Caco-2 (cell line): Measurements from ENCODE around the gene NSDHL. TPM values are rescaled to one million over a fixed set of nuclear protein-coding genes. Genes with fewer than 3 reads are reported as not detected.

ENCODE experiments used
- BruUV-seq: library from RNA; stranded (reverse); fragments of 400-500 nt; replicated peaks from 2 replicates; lab custom pipeline; 2021; lab: Mats Ljungman, UMichigan
- CTCF ChIA-PET: fragments of 300-600 bp; sonication (Branson Sonifier 250); formaldehyde crosslinking; loops from one replicate; lab custom pipeline; 2022; ENCODE audit warnings: antibody characterized with exemption; lab: Charles Lee
- POLR2A ChIA-PET: fragments of 300-600 bp; sonication (Branson Sonifier 250); formaldehyde crosslinking; loops from one replicate; lab custom pipeline; 2022; ENCODE audit warnings: antibody characterized with exemption; lab: Charles Lee
- DNase-seq, 2 experiments: peaks; one replicate each; pipeline versions ENCODE4 v3.0.0 to v3.0.0-alpha.2; 2020 to 2022
- H3K27me3 ChIP-seq: replicated peaks from 2 replicates; pipeline ENCODE4 v1.6.0; 2011; ENCODE audit warnings: low read length; ENCODE audit not compliant: control insufficient read depth, insufficient read depth
- H3K36me3 ChIP-seq: 2 replicates; pipeline ENCODE4 v1.5.1; 2011; ENCODE audit warnings: low read length; ENCODE audit not compliant: control insufficient read depth, insufficient read depth
- H3K4me1 ChIP-seq: fragments of 250-450 bp; sonication (Bioruptor Pico); 2 replicates; pipeline ENCODE4 v1.5.1; 2020; ENCODE audit warnings: mild to moderate bottlenecking
- H3K4me3 ChIP-seq: 2 replicates; pipeline ENCODE4 v1.5.1; 2011; ENCODE audit warnings: low read depth, mild to moderate bottlenecking, control low read depth, low read length
- H3K9me3 ChIP-seq: fragments of 250-450 bp; sonication (Bioruptor Pico); 2 replicates; pipeline ENCODE4 v1.5.1; 2020; ENCODE audit warnings: mild to moderate bottlenecking, moderate library complexity
- H3K27ac Mint-ChIP-seq: one replicate; pipeline ENCODE4 v1.8.0; 2022; ENCODE audit warnings: mixed read lengths; ENCODE audit not compliant: unreplicated experiment
- H3K27me3 Mint-ChIP-seq: one replicate; pipeline ENCODE4 v1.8.0; 2022; ENCODE audit warnings: mixed read lengths; ENCODE audit not compliant: insufficient read depth, unreplicated experiment
- H3K36me3 Mint-ChIP-seq: one replicate; pipeline ENCODE4 v1.8.0; 2022; ENCODE audit warnings: mild to moderate bottlenecking, mixed read lengths; ENCODE audit not compliant: insufficient read depth, unreplicated experiment
- H3K4me1 Mint-ChIP-seq: one replicate; pipeline ENCODE4 v1.8.0; 2022; ENCODE audit warnings: low read depth, mixed read lengths; ENCODE audit not compliant: unreplicated experiment
- H3K4me3 Mint-ChIP-seq: one replicate; pipeline ENCODE4 v1.8.0; 2022; ENCODE audit warnings: mild to moderate bottlenecking, moderate library complexity, mixed read lengths; ENCODE audit not compliant: unreplicated experiment
- H3K9me3 Mint-ChIP-seq: one replicate; pipeline ENCODE4 v1.8.0; 2022; ENCODE audit warnings: mixed read lengths; ENCODE audit not compliant: unreplicated experiment
- intact Hi-C: fragments of 100-400 bp; cut with micrococcal nuclease; formaldehyde crosslinking; loops from one replicate; pipeline ENCODE4 v1.10.0; 2022; ENCODE audit not compliant: unreplicated experiment
- total RNA-seq: library from RNA; stranded (reverse); gene quantifications from 2 replicates; pipeline ENCODE4 v1.2.3, GENCODE V29; 2022
- TF ChIP-seq, protein P1 (sequence below), 2 experiments: fragments of 200-600 bp in 1 of 2; IDR thresholded peaks; 1 replicate in 1 of 2; 2 replicates in 1 of 2; pipeline versions ENCODE4 v1.5.1 to v1.8.0; 2011 to 2022; ENCODE audit warnings: antibody characterized with exemption in 1 of 2, control low read depth in 1 of 2, inconsistent platforms in 1 of 2, low read depth in 1 of 2, low read length in 1 of 2, mild to moderate bottlenecking in 1 of 2, moderate library complexity in 1 of 2; ENCODE audit not compliant: insufficient read depth in 1 of 2, severe bottlenecking in 1 of 2, unreplicated experiment in 1 of 2

The NSDHL gene
- total RNA-seq, 1 experiment from 2014 or later = 34.9 TPM

DNA sequence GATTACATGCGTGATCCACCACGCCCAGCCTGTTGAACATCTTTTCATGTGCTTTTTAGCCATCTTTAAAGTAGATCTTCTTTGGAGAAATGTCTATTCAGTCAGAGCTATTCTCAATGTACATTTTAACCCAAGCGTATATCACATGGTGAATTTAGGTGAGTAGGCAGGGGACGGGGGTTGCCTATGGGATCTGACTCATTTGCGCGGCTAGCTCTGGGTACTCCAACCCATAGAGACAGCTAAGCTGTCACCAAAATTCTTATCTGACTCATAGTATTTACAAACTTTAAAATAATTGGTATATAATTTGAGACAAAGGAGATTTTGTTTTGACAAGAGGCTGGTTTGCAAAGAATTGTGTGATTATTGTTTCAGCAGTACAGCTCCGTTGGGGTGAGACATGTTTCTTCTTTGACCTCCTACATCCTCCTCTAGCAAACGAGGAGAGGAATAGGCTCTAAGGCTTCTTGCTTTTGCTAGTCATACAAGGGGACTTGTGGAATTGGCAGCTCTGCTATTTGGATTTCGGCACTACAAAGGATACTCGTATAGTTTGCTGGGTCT, 12.0 kb downstream of the NSDHL start:
- Mint-ChIP-seq H3K27ac (no peak overlapping the region), H3K27me3 (no peaks in the 10 kb centered on the region), H3K4me1 (no peaks in the 10 kb centered on the region), H3K4me3 (no peak overlapping the region), H3K36me3 (no peaks in the 10 kb centered on the region), H3K9me3 (no peaks in the 10 kb centered on the region)
- Histone ChIP-seq H3K27me3 (no peaks in the 10 kb centered on the region), H3K36me3 (no peaks in the 10 kb centered on the region; the same call in 1 of the 2 replicates), H3K4me1 (no peaks in the 10 kb centered on the region), H3K4me3 (no peak overlapping the region), H3K9me3 (no peaks in the 10 kb centered on the region)
- BruUV-seq = no TSS peak
- POLR2A ChIA-PET = no interaction called here
- TF ChIP-seq, protein P1, sequence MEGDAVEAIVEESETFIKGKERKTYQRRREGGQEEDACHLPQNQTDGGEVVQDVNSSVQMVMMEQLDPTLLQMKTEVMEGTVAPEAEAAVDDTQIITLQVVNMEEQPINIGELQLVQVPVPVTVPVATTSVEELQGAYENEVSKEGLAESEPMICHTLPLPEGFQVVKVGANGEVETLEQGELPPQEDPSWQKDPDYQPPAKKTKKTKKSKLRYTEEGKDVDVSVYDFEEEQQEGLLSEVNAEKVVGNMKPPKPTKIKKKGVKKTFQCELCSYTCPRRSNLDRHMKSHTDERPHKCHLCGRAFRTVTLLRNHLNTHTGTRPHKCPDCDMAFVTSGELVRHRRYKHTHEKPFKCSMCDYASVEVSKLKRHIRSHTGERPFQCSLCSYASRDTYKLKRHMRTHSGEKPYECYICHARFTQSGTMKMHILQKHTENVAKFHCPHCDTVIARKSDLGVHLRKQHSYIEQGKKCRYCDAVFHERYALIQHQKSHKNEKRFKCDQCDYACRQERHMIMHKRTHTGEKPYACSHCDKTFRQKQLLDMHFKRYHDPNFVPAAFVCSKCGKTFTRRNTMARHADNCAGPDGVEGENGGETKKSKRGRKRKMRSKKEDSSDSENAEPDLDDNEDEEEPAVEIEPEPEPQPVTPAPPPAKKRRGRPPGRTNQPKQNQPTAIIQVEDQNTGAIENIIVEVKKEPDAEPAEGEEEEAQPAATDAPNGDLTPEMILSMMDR (IDR thresholded peaks at IDR 0.05; ENCODE audit: insufficient read depth in 1 of 2, low read depth in 1 of 2, low read length in 1 of 2, severe bottlenecking in 1 of 2, unreplicated experiment in 1 of 2) = no peak
- CTCF ChIA-PET = no interaction called here
- intact Hi-C loops = no loop called here
- no peak for DNase-seq

DNA sequence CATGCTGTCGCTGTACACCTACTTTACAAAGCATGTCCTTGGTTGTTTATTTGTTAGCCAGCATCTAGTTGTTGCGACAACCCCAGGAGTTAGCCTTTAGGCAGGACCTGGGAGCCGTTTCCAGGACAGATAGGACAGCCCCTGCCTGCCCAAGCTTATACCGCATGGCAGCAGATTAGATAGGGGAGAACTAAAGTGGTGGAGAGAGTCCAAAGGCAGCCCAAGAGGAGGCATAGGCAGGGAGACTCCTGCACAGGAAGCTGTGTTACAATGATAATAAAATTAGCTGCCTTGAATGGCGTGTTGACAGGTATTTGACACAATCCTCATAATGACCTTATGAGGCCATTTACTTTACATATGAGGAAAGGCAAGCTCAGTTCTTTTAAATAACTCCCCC, 13.0 kb downstream of the NSDHL start:
- ChIA-PET CTCF (no interaction called here), POLR2A (no interaction called here)
- intact Hi-C loops = no loop called here
- Mint-ChIP-seq H3K27me3 (no peaks in the 10 kb centered on the region), H3K9me3 (no peaks in the 10 kb centered on the region), H3K27ac (no peak overlapping the region), H3K36me3 (no peaks in the 10 kb centered on the region), H3K4me3 (no peak overlapping the region), H3K4me1 (no peaks in the 10 kb centered on the region)
- no peaks in the 10 kb centered on the region for H3K27me3 ChIP-seq
- TF ChIP-seq, protein P1 (IDR thresholded peaks at IDR 0.05; ENCODE audit: insufficient read depth in 1 of 2, low read depth in 1 of 2, low read length in 1 of 2, severe bottlenecking in 1 of 2, unreplicated experiment in 1 of 2) = no peak
- H3K4me3 ChIP-seq = no peak overlapping the region
- DNase-seq = no peak
- no peaks in the 10 kb centered on the region for H3K9me3 ChIP-seq
- no peaks in the 10 kb centered on the region for H3K4me1 ChIP-seq
- H3K36me3 ChIP-seq = no peaks in the 10 kb centered on the region; the same call in 1 of the 2 replicates
- no TSS peak for BruUV-seq

DNA sequence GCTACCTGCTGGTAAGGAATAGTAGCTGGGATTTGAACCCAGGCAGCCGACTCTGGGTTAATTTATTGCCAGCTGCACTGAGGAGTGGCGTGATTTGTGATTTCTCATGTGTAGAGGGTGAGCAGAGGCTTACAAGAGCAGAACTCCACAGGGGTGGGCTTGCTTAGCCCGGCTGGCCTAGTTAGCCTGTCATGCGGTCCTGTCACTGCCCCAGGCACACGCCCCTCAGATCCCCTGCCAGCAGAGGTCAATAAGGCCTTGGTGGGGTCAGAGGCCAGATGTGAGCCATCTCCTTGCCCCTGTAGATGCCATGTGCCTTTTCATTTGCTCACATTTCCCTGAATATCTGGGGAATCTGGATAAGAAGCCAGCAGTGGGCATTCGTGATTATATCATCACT, 13.4 kb downstream of the NSDHL start:
- ChIA-PET POLR2A (no interaction called here), CTCF (no interaction called here)
- Mint-ChIP-seq H3K4me1 (no peaks in the 10 kb centered on the region), H3K27ac (no peak overlapping the region), H3K27me3 (no peaks in the 10 kb centered on the region), H3K4me3 (no peak overlapping the region), H3K9me3 (no peaks in the 10 kb centered on the region), H3K36me3 (no peaks in the 10 kb centered on the region)
- no peaks in the 10 kb centered on the region for H3K9me3 ChIP-seq
- H3K4me3 ChIP-seq = no peak overlapping the region
- TF ChIP-seq, protein P1 (IDR thresholded peaks at IDR 0.05; ENCODE audit: insufficient read depth in 1 of 2, low read depth in 1 of 2, low read length in 1 of 2, severe bottlenecking in 1 of 2, unreplicated experiment in 1 of 2) = no peak
- intact Hi-C loops = no loop called here
- no peaks in the 10 kb centered on the region; the same call in 1 of the 2 replicates for H3K36me3 ChIP-seq
- H3K4me1 ChIP-seq = no peaks in the 10 kb centered on the region
- DNase-seq = no peak
- BruUV-seq = no TSS peak
- no peaks in the 10 kb centered on the region for H3K27me3 ChIP-seq
